ENCODE measurements around the gene ATP6AP2.
"Not testable (repeated sequence)": the region's sequence is repeated elsewhere in the genome, so short reads cannot be mapped to it uniquely, and the experiment has no call there.

The ATP6AP2 gene

GRCh38 chrX:40575411-40575810 is 5.4 kb upstream of the ATP6AP2 start:
- H3K36me3 ChIP-seq (ENCODE audit: control insufficient read depth in 4 of 4, insufficient read depth in 4 of 4, low read length in 3 of 4); H3K27ac ChIP-seq (ENCODE audit: insufficient read depth in 1 of 2, low read depth in 1 of 2, low read length in 2 of 2, poor library complexity in 1 of 2, severe bottlenecking in 2 of 2); POLR2A ChIA-PET; H3K9me3 ChIP-seq (ENCODE audit: control extremely low read depth in 1 of 5, control insufficient read depth in 4 of 5, insufficient read depth in 2 of 5, low read depth in 1 of 5, low read length in 4 of 5); DNase-seq; H3K4me3 ChIP-seq (ENCODE audit: control insufficient read depth in 1 of 7, extremely low read depth in 1 of 7, insufficient read depth in 4 of 7, low read depth in 2 of 7, low read length in 6 of 7); CTCF ChIA-PET: not testable (repeated sequence)
- WGBS (ENCODE audit: insufficient coverage): 76% methylated on average over 2 of the region's 2 CpGs
- Histone ChIP-seq H3K27me3 (replicated peaks in 2 of 5; ENCODE audit: control insufficient read depth in 4 of 5, insufficient read depth in 5 of 5, low read length in 4 of 5) (peaks cover 0 to 25% (median 0%) of the 10 kb centered on the region in 5 experiments), H3K4me1 (ENCODE audit: control extremely low read depth in 1 of 4, control insufficient read depth in 4 of 4, insufficient read depth in 4 of 4, low read length in 3 of 4) (peaks cover 0 to 15% (median 5%) of the 10 kb centered on the region in 4 experiments)

GRCh38 chrX:40576291-40576690 is 4.5 kb upstream of the ATP6AP2 start:
- no peak overlapping the region for H3K27ac ChIP-seq (ENCODE audit: insufficient read depth in 1 of 2, low read depth in 1 of 2, low read length in 2 of 2, poor library complexity in 1 of 2, severe bottlenecking in 2 of 2)
- peaks cover 0 to 6% (median 0%) of the 10 kb centered on the region in 5 experiments for H3K9me3 ChIP-seq (ENCODE audit: control extremely low read depth in 1 of 5, control insufficient read depth in 4 of 5, insufficient read depth in 2 of 5, low read depth in 1 of 5, low read length in 4 of 5)
- ChIA-PET POLR2A (no interaction called here), CTCF (no interaction called here)
- 93% methylated on average over 2 of the region's 3 CpGs for WGBS (ENCODE audit: insufficient coverage)
- DNase-seq: no peak
- peaks cover 0 to 7% (median 2%) of the 10 kb centered on the region in 4 experiments for H3K4me1 ChIP-seq (ENCODE audit: control extremely low read depth in 1 of 4, control insufficient read depth in 4 of 4, insufficient read depth in 4 of 4, low read length in 3 of 4)
- H3K27me3 ChIP-seq (replicated peaks in 2 of 5; ENCODE audit: control insufficient read depth in 4 of 5, insufficient read depth in 5 of 5, low read length in 4 of 5): peaks cover 0 to 29% (median 0%) of the 10 kb centered on the region in 5 experiments
- H3K4me3 ChIP-seq (ENCODE audit: control insufficient read depth in 1 of 7, extremely low read depth in 1 of 7, insufficient read depth in 4 of 7, low read depth in 2 of 7, low read length in 6 of 7): no peak overlapping the region
- H3K36me3 ChIP-seq (ENCODE audit: control insufficient read depth in 4 of 4, insufficient read depth in 4 of 4, low read length in 3 of 4): no peaks in the 10 kb centered on the region

GRCh38 chrX:40578039-40578695 is 2.6 kb upstream of the ATP6AP2 start:
- Histone ChIP-seq H3K27me3 (replicated peaks in 2 of 5; ENCODE audit: control insufficient read depth in 4 of 5, insufficient read depth in 5 of 5, low read length in 4 of 5) (peaks cover 0 to 40% (median 0%) of the 10 kb centered on the region in 5 experiments), H3K4me1 (ENCODE audit: control extremely low read depth in 1 of 4, control insufficient read depth in 4 of 4, insufficient read depth in 4 of 4, low read length in 3 of 4) (peaks cover 0 to 13% (median 9%) of the 10 kb centered on the region in 4 experiments), H3K27ac (ENCODE audit: insufficient read depth in 1 of 2, low read depth in 1 of 2, low read length in 2 of 2, poor library complexity in 1 of 2, severe bottlenecking in 2 of 2) (no peak overlapping the region), H3K9me3 (ENCODE audit: control extremely low read depth in 1 of 5, control insufficient read depth in 4 of 5, insufficient read depth in 2 of 5, low read depth in 1 of 5, low read length in 4 of 5) (peaks cover 0 to 6% (median 0%) of the 10 kb centered on the region in 5 experiments), H3K4me3 (ENCODE audit: control insufficient read depth in 1 of 7, extremely low read depth in 1 of 7, insufficient read depth in 4 of 7, low read depth in 2 of 7, low read length in 6 of 7) (no peak overlapping the region), H3K36me3 (ENCODE audit: control insufficient read depth in 4 of 4, insufficient read depth in 4 of 4, low read length in 3 of 4) (no peaks in the 10 kb centered on the region)
- 85% methylated on average over 5 of the region's 7 CpGs for WGBS (ENCODE audit: insufficient coverage)
- ChIA-PET CTCF (no interaction called here), POLR2A (no interaction called here)
- DNase-seq: no peak

- Histone ChIP-seq H3K36me3 (ENCODE audit: control insufficient read depth in 4 of 4, insufficient read depth in 4 of 4, low read length in 3 of 4) (no peaks in the 10 kb centered on the region), H3K4me3 (ENCODE audit: control insufficient read depth in 1 of 7, extremely low read depth in 1 of 7, insufficient read depth in 4 of 7, low read depth in 2 of 7, low read length in 6 of 7) (no peak overlapping the region), H3K9me3 (ENCODE audit: control extremely low read depth in 1 of 5, control insufficient read depth in 4 of 5, insufficient read depth in 2 of 5, low read depth in 1 of 5, low read length in 4 of 5) (peaks cover 0 to 6% (median 0%) of the 10 kb centered on the region in 5 experiments), H3K27me3 (replicated peaks in 2 of 5; ENCODE audit: control insufficient read depth in 4 of 5, insufficient read depth in 5 of 5, low read length in 4 of 5) (peaks cover 0 to 40% (median 0%) of the 10 kb centered on the region in 5 experiments), H3K27ac (ENCODE audit: insufficient read depth in 1 of 2, low read depth in 1 of 2, low read length in 2 of 2, poor library complexity in 1 of 2, severe bottlenecking in 2 of 2) (no peak overlapping the region), H3K4me1 (ENCODE audit: control extremely low read depth in 1 of 4, control insufficient read depth in 4 of 4, insufficient read depth in 4 of 4, low read length in 3 of 4) (peaks cover 0 to 13% (median 9%) of the 10 kb centered on the region in 4 experiments)
- DNase-seq: no peak
- POLR2A ChIA-PET: no interaction called here
- CTCF ChIA-PET: no interaction called here
- WGBS (ENCODE audit: insufficient coverage): no CpG with 5 or more reads among the region's 3 CpGs
These were observed 1.6 kb upstream of the ATP6AP2 start for GRCh38 chrX:40579141-40579540.

- WGBS (ENCODE audit: insufficient coverage): 52% methylated on average over 8 of the region's 12 CpGs
- Histone ChIP-seq H3K4me1 (ENCODE audit: control extremely low read depth in 1 of 4, control insufficient read depth in 4 of 4, insufficient read depth in 4 of 4, low read length in 3 of 4) (peaks cover 0 to 13% (median 9%) of the 10 kb centered on the region in 4 experiments), H3K4me3 (ENCODE audit: control insufficient read depth in 1 of 7, extremely low read depth in 1 of 7, insufficient read depth in 4 of 7, low read depth in 2 of 7, low read length in 6 of 7) (peak overlapping the region; percentile 46 to 89 (median 74)), H3K27ac (ENCODE audit: insufficient read depth in 1 of 2, low read depth in 1 of 2, low read length in 2 of 2, poor library complexity in 1 of 2, severe bottlenecking in 2 of 2) (peak overlapping the region in 1 of 2 experiments; percentile 82), H3K9me3 (ENCODE audit: control extremely low read depth in 1 of 5, control insufficient read depth in 4 of 5, insufficient read depth in 2 of 5, low read depth in 1 of 5, low read length in 4 of 5) (peaks cover 0 to 6% (median 0%) of the 10 kb centered on the region in 5 experiments), H3K27me3 (replicated peaks in 2 of 5; ENCODE audit: control insufficient read depth in 4 of 5, insufficient read depth in 5 of 5, low read length in 4 of 5) (peaks cover 0 to 40% (median 0%) of the 10 kb centered on the region in 5 experiments), H3K36me3 (ENCODE audit: control insufficient read depth in 4 of 4, insufficient read depth in 4 of 4, low read length in 3 of 4) (no peaks in the 10 kb centered on the region)
- CTCF ChIA-PET: no interaction called here
- peak in 1 of 3 donors; percentile 4 for DNase-seq
- POLR2A ChIA-PET: interaction anchor here (1.0 kb wide), 1 partner anchor 36 kb away, joined by 4 read pairs; no protein-coding TSS in a partner anchor
These were observed 752 bp upstream of the ATP6AP2 start for GRCh38 chrX:40579900-40580536.

- H3K4me1 ChIP-seq (ENCODE audit: control extremely low read depth in 1 of 4, control insufficient read depth in 4 of 4, insufficient read depth in 4 of 4, low read length in 3 of 4): peaks cover 0 to 13% (median 9%) of the 10 kb centered on the region in 4 experiments
- peak overlapping the region; percentile 46 to 89 (median 74) for H3K4me3 ChIP-seq (ENCODE audit: control insufficient read depth in 1 of 7, extremely low read depth in 1 of 7, insufficient read depth in 4 of 7, low read depth in 2 of 7, low read length in 6 of 7)
- POLR2A ChIA-PET: no interaction called here
- H3K27me3 ChIP-seq (replicated peaks in 2 of 5; ENCODE audit: control insufficient read depth in 4 of 5, insufficient read depth in 5 of 5, low read length in 4 of 5): peaks cover 0 to 37% (median 0%) of the 10 kb centered on the region in 5 experiments
- 37% methylated on average over 12 of the region's 15 CpGs for WGBS (ENCODE audit: insufficient coverage)
- peaks cover 0 to 6% (median 0%) of the 10 kb centered on the region in 5 experiments for H3K9me3 ChIP-seq (ENCODE audit: control extremely low read depth in 1 of 5, control insufficient read depth in 4 of 5, insufficient read depth in 2 of 5, low read depth in 1 of 5, low read length in 4 of 5)
- CTCF ChIA-PET: interaction anchor here (0.8 to 0.9 kb wide), 3 partner anchors 11 to 69 kb away, joined by 3 to 4 read pairs (median 3); no protein-coding TSS in a partner anchor
- peak in 2 of 3 donors; percentile 61 to 71 for DNase-seq
- peak overlapping the region in 1 of 2 experiments; percentile 82 for H3K27ac ChIP-seq (ENCODE audit: insufficient read depth in 1 of 2, low read depth in 1 of 2, low read length in 2 of 2, poor library complexity in 1 of 2, severe bottlenecking in 2 of 2)
- H3K36me3 ChIP-seq (ENCODE audit: control insufficient read depth in 4 of 4, insufficient read depth in 4 of 4, low read length in 3 of 4): no peaks in the 10 kb centered on the region
These were observed 658 bp downstream of the ATP6AP2 start for GRCh38 chrX:40581336-40581920.

All from common myeloid progenitor, CD34-positive (primary cell).